T-helper 1 cell treated with Interleukin-12 subunit alpha and Interleukin-12 subunit beta and Interleukin-4 antibody, amounts not matched to agents 30 μg/mL and 1 μg/mL, for 36 hours (primary cell): ENCODE results near the gene MRGPRX1.
"Not testable (repeated sequence)": the region's sequence is repeated elsewhere in the genome, so short reads cannot be mapped to it uniquely, and the experiment has no call there.

Experiments used
- H3K27ac Mint-ChIP-seq: one replicate; pipeline ENCODE4 v1.8.0; 2021; ENCODE audit warnings: mild to moderate bottlenecking, mixed read lengths
- H3K27me3 Mint-ChIP-seq: one replicate; pipeline ENCODE4 v1.8.0; 2021; ENCODE audit warnings: low read depth, mixed read lengths
- H3K36me3 Mint-ChIP-seq: one replicate; pipeline ENCODE4 v1.8.0; 2021; ENCODE audit warnings: low read depth, mixed read lengths
- H3K4me1 Mint-ChIP-seq: one replicate; pipeline ENCODE4 v1.8.0; 2021; ENCODE audit warnings: low read depth, mixed read lengths
- H3K4me3 Mint-ChIP-seq: one replicate; pipeline ENCODE4 v1.8.0; 2021; ENCODE audit warnings: mild to moderate bottlenecking, moderate library complexity, mixed read lengths
- H3K9me3 Mint-ChIP-seq: one replicate; pipeline ENCODE4 v1.8.0; 2021; ENCODE audit warnings: mixed read lengths

MRGPRX1 gene

DNA sequence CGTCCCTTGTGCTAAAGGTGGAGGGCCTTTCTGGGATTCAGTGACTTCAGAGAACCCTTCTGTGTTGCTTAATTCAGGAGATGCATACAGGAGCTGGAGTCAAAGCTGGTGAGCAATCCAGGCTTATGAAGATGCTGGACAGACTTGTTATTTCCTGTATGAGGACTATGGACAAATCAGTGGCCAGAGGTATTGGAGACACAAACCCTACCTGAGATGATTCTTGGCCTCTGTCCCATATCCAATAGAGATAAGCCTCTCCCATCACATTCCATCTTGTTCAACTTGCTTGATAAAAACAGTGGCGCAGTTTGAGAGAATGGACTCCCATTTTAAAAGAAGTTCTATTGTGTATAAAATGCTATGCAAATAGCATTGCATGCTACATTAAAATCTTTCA is at the start of gene MRGPRX1:
TSS of gene MRGPRX1 (minus strand) at position 101 of the 400 bp plus-strand sequence. CDS start 4,630 bp downstream, outside the sequence.
- H3K27me3 Mint-ChIP-seq, result peaks cover 8% of the 10 kb centered on the region
- H3K36me3 Mint-ChIP-seq, result no peaks in the 10 kb centered on the region
- no peak within 1 kb of the TSS for H3K27ac Mint-ChIP-seq
- H3K4me1 Mint-ChIP-seq, result no peaks in the 10 kb centered on the region
- no peak within 1 kb of the TSS for H3K4me3 Mint-ChIP-seq
- no peaks in the 10 kb centered on the region for H3K9me3 Mint-ChIP-seq

- no peak overlapping the region for H3K4me3 Mint-ChIP-seq
- H3K27me3 Mint-ChIP-seq, result no peaks in the 10 kb centered on the region
- H3K9me3 Mint-ChIP-seq, result no peaks in the 10 kb centered on the region
- H3K36me3 Mint-ChIP-seq, result no peaks in the 10 kb centered on the region
- H3K27ac Mint-ChIP-seq, result no peak overlapping the region
- no peaks in the 10 kb centered on the region for H3K4me1 Mint-ChIP-seq
These were observed 48.4 kb upstream of the MRGPRX1 start for GRCh38 chr11:18987454-18988231.

GRCh38 chr11:18986744-18987143 is 47.5 kb upstream of the MRGPRX1 start:
- H3K9me3 Mint-ChIP-seq, result no peaks in the 10 kb centered on the region

GRCh38 chr11:18981897-18982296 is 42.7 kb upstream of the MRGPRX1 start:
- no peaks in the 10 kb centered on the region for H3K9me3 Mint-ChIP-seq
- no peaks in the 10 kb centered on the region for H3K36me3 Mint-ChIP-seq
- H3K4me1 Mint-ChIP-seq, result no peaks in the 10 kb centered on the region
- H3K27me3 Mint-ChIP-seq, result no peaks in the 10 kb centered on the region
- H3K27ac Mint-ChIP-seq, result no peak overlapping the region
- no peak overlapping the region for H3K4me3 Mint-ChIP-seq

More at GRCh38 chr11:18986744-18987143, 47.5 kb upstream of the MRGPRX1 start:
- Mint-ChIP-seq H3K27me3 (no peaks in the 10 kb centered on the region), H3K36me3 (no peaks in the 10 kb centered on the region), H3K27ac (no peak overlapping the region), H3K4me1 (no peaks in the 10 kb centered on the region), H3K4me3 (no peak overlapping the region)

GRCh38 chr11:18974192-18974591 is 35.0 kb upstream of the MRGPRX1 start:
- Mint-ChIP-seq H3K9me3 (no peaks in the 10 kb centered on the region), H3K36me3 (no peaks in the 10 kb centered on the region), H3K27me3 (peaks cover 2% of the 10 kb centered on the region), H3K4me3 (no peak overlapping the region), H3K4me1 (no peaks in the 10 kb centered on the region), H3K27ac (no peak overlapping the region)

- Mint-ChIP-seq H3K36me3 (no peaks in the 10 kb centered on the region), H3K27ac (no peak overlapping the region), H3K27me3 (peaks cover 7% of the 10 kb centered on the region), H3K4me3 (no peak overlapping the region), H3K9me3 (no peaks in the 10 kb centered on the region), H3K4me1 (no peaks in the 10 kb centered on the region)
These were observed 33.1 kb upstream of the MRGPRX1 start for GRCh38 chr11:18972336-18972735.

DNA sequence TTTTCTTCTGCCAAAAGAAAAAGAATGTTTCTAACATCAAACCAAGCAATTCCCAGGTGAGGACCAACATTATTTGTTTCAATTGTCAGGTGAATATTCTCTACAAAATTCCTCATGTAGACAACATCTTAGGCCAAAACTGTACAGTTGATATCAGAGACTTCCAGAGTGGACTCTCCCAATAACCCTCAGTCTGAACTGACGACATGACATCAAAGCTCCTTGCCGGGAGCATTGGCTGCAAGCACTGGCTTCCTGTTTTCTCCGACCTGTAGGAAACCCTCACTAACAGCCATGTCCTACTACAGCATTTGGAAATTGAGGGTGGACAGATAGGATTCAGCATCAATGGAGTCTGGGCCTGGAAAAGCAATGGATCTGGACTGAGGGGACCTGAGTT is 30.5 kb upstream of the MRGPRX1 start:
- Mint-ChIP-seq H3K27me3 (peaks cover 9% of the 10 kb centered on the region), H3K4me3 (no peak overlapping the region), H3K4me1 (no peaks in the 10 kb centered on the region)

DNA sequence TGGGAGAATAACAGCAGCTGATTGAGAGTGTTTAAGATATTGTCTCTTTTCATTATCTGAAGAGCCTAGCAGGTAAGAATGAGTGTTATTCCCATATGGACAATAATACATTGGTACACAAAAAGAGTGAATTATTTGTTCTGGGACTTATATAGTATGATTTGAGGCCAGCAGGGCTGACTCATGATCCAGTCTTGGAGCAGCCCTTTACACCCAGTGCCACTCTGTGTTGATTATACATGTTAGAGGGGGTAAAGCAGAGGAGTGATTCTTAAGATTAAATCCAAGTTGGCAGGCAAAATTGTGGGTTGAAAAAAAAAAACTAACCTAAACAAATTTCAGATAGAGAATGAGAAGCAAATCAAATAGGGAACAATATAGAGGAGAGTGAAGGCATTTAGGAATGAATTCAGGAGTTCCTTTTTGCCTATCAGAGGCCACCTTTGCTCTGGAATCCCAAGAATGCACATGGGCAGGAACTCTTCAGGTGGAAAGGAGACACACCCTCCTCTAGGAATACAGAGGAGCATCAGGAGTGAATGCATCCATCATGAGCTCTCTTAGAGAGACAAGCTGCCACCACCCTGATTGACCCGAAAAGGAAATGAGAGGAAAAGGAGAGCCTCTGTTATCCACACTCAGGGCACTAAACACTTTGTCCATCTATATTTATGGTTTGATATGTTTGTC is 19.2 kb upstream of the MRGPRX1 start:
- H3K27me3 Mint-ChIP-seq, result peaks cover 5% of the 10 kb centered on the region
- no peaks in the 10 kb centered on the region for H3K36me3 Mint-ChIP-seq
- H3K9me3 Mint-ChIP-seq, result no peaks in the 10 kb centered on the region
- H3K27ac Mint-ChIP-seq, result no peak overlapping the region
- H3K4me3 Mint-ChIP-seq, result no peak overlapping the region
- H3K4me1 Mint-ChIP-seq, result no peaks in the 10 kb centered on the region

More for the DNA sequence above, 30.5 kb upstream of the MRGPRX1 start:
- Mint-ChIP-seq H3K36me3 (no peaks in the 10 kb centered on the region), H3K27ac (no peak overlapping the region), H3K9me3 (no peaks in the 10 kb centered on the region)

DNA sequence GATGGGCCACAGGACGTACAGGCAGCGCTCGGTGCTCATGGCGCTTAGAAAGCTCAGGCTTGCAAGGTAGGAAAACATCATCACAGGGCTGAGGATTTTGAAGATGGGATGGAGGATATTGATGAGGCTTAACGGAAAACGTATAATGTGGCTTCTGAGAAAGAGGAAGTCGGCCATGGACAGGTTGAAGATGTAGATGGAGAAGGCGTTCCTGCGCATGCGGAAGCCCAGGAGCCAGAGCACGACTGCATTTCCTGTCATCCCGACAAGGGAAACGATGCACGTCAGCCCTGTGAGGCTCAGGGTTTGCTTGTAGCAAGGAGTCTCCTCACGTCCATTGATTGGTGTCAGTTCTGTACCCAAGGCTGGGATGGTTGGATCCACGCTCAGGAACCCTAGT is 17.4 kb upstream of the MRGPRX1 start:
- Mint-ChIP-seq H3K27ac (no peak overlapping the region), H3K4me3 (no peak overlapping the region), H3K9me3 (no peaks in the 10 kb centered on the region), H3K36me3 (no peaks in the 10 kb centered on the region), H3K4me1 (no peaks in the 10 kb centered on the region), H3K27me3 (peaks cover 5% of the 10 kb centered on the region)

DNA sequence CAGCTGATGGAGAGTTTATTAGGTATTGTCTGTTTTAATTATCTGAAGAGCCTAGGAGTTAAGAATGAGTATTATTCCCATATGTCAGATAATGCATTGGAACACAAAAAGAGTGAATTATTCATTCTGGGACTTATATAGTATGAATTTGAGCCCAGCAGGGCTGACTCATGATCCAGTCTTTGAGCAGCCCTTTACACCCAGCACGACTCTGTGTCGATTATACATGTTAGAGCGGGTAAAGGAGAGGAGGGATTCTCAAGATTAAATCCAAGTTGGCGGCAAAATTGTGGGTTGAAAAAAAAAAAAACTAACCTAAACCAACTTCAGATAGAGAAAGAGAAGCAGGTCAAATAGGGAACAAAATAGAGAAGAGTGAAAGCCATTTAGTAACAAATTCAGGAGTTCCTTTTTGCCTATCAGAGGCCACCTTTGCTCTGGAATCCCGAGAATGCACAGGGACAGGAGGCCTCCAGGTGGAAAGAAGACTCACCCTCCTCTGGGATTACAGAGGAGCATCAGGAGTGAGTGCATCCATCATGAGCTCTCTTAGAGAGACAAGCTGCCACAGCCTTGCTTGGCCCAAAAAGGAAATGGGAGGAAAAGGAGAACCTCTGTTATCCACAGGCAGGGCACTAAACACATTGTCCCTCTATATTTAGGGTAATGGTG is 3.1 kb downstream of the MRGPRX1 start:
- H3K27me3 Mint-ChIP-seq, result peaks cover 16% of the 10 kb centered on the region
- no peak overlapping the region for H3K4me3 Mint-ChIP-seq
- no peaks in the 10 kb centered on the region for H3K9me3 Mint-ChIP-seq
- H3K36me3 Mint-ChIP-seq, result no peaks in the 10 kb centered on the region
- H3K4me1 Mint-ChIP-seq, result no peaks in the 10 kb centered on the region
- H3K27ac Mint-ChIP-seq, result no peak overlapping the region

GRCh38 chr11:18934195-18934814 is 4.9 kb downstream of the MRGPRX1 start:
- H3K27ac Mint-ChIP-seq, result no peak overlapping the region
- H3K9me3 Mint-ChIP-seq, result no peaks in the 10 kb centered on the region
- H3K4me3 Mint-ChIP-seq, result no peak overlapping the region
- H3K36me3 Mint-ChIP-seq, result no peaks in the 10 kb centered on the region
- no peaks in the 10 kb centered on the region for H3K4me1 Mint-ChIP-seq
- H3K27me3 Mint-ChIP-seq, result peaks cover 12% of the 10 kb centered on the region

DNA sequence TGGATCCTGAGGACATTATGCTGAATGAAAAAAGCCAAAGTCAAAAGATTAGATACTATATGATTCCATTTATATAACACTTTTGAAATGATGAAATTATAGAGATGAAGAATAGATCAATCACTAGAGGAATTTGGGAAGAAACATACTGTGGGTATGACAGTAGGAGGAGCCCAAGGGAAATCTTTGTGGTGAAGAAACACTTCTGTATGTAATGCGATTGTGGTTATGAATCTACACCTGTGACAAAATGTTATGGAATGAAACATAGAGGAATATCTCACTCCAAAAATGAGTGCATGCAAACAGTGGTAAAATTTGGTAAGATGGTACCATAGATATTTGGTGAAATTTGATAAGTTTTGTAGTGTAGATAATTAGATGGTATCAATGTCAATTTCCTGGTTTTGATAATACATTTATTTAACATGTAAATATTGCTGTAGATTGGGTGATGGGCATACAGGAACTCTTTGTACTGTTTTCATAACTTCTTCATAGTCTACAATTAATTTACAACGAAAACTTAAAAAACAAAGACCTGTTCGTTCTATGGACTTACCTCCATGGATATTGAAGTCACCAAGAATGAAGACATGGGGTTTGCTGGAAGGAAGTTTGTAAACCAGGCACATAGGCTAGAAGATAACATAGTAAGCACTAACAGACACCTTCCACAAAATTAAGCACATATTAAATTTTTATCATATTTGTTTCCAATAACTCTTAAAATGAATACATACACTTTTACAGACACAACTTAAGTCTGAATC is 11.5 kb downstream of the MRGPRX1 start:
- peaks cover 9% of the 10 kb centered on the region for H3K27me3 Mint-ChIP-seq
- H3K4me3 Mint-ChIP-seq, result no peak overlapping the region
- no peaks in the 10 kb centered on the region for H3K9me3 Mint-ChIP-seq
- no peaks in the 10 kb centered on the region for H3K36me3 Mint-ChIP-seq
- no peaks in the 10 kb centered on the region for H3K4me1 Mint-ChIP-seq
- no peak overlapping the region for H3K27ac Mint-ChIP-seq

GRCh38 chr11:18925426-18925825 is 13.8 kb downstream of the MRGPRX1 start:
- H3K36me3 Mint-ChIP-seq, H3K27me3 Mint-ChIP-seq, H3K4me1 Mint-ChIP-seq, H3K27ac Mint-ChIP-seq, H3K9me3 Mint-ChIP-seq, H3K4me3 Mint-ChIP-seq: not testable (repeated sequence)

DNA sequence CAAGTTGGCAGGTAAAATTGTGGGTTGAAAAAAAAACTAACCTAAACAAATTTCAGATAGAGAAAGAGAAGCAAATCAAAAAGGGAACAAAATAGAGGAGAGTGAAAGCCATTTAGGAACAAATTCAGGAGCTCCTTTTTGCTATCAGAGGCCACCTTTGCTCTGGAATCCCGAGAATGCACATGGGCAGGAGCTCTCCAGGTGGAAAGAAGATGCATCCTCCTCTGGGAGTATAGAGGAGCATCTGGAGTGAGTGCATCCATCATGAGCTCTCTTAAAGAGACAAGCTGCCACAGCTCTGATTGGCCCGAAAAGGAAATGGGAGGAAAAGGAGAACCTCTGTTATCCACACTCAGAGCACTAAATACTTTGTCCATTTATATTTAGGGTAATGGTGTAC is 26.3 kb downstream of the MRGPRX1 start:
- no peak overlapping the region for H3K4me3 Mint-ChIP-seq

More for the DNA sequence above, 26.3 kb downstream of the MRGPRX1 start:
- Mint-ChIP-seq H3K4me1 (no peaks in the 10 kb centered on the region), H3K27me3 (peaks cover 17% of the 10 kb centered on the region), H3K36me3 (no peaks in the 10 kb centered on the region), H3K27ac (no peak overlapping the region), H3K9me3 (no peaks in the 10 kb centered on the region)
